Gastrocnemius medialis (tissue), 4 donors: ENCODE results near the gene XPA.
"Not testable (repeated sequence)": the region's sequence is repeated elsewhere in the genome, so short reads cannot be mapped to it uniquely, and the experiment has no call there.

Source experiments
- CTCF ChIP-seq, 5 experiments: fragments of 450-650 bp in 3 of 5; fragments of 200-600 bp in 2 of 5; sonication (generic) in 2 of 5; IDR thresholded peaks in 4 of 5; conservative IDR thresholded peaks in 1 of 5; 1 replicate in 4 of 5; 2 replicates in 1 of 5; pipeline ENCODE4 v1.5.1; 2016 to 2019; ENCODE audit warnings: antibody characterized with exemption in 5 of 5, mild to moderate bottlenecking in 3 of 5, moderate library complexity in 3 of 5
- POLR2A ChIP-seq, 2 donors: fragments of 450-650 bp; IDR thresholded peaks; one replicate each; pipeline ENCODE4 v1.6.1; 2017; ENCODE audit warnings: antibody characterized with exemption in 2 of 2, mild to moderate bottlenecking in 2 of 2, moderate library complexity in 2 of 2

DNA sequence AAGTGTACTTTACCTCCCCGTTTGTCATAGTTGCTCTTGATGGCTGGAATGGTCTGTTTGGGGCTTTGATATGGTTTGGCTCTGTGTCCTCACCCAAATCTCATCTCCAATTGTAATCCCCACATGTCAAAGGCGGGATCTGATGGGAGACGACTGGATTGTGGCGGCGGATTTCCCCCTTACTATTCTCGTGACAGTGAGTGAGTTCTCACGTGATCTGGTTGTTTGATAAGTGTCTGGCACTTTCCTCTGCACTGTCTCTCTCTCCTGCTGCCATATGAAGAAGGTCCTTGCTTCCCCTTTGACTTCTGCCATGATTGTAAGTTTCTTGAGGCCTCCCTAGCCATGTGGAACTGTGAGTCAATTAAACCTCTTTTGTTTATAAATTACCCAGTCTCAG is 46.9 kb upstream of the XPA start:
- not testable (repeated sequence) for TF ChIP-seq CTCF (IDR thresholded peaks at IDR 0.05 in 4 of 5, conservative IDR thresholded peaks at IDR 0.05 in 1 of 5); POLR2A (IDR thresholded peaks at IDR 0.05)
